ENCODE data around the gene SLC25A29. TPM values are rescaled to one million over a fixed set of nuclear protein-coding genes. Genes with fewer than 3 reads are reported as not detected.

SLC25A29 gene
- polyA plus RNA-seq, 1 donor (not counting 4 experiments of a cell fraction or from before 2014, with no cell fraction given) = 16.3 TPM

DNA sequence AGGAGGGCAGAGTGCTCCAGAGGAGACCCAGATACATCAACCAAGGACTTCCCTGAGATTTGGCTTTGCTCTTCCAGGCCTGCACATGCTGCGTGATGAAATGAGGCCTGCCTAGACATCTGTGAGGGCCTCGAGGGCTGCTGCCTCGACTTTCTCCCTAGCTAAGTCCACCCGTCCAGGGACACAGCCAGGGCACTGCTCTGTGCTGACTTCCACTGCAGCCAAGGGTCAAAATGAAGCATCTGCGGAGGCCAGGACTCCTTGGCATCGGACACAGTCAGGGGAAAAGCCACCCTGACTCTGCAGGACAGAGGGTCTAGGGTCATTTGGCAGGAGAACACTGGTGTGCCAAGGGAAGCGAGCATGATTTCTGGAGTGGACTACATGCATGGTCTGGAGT, 27.6 kb upstream of the SLC25A29 start:
- Histone ChIP-seq H3K4me3 (ENCODE audit: control insufficient read depth in 2 of 3, extremely low read depth in 1 of 3, insufficient read depth in 2 of 3, low read depth in 1 of 3, low read length in 3 of 3) (no peak overlapping the region), H3K9ac (ENCODE audit: control insufficient read depth, extremely low read depth, insufficient read depth, low read length) (no peak overlapping the region), H3K9me1 (ENCODE audit: control insufficient read depth, extremely low read depth, insufficient read depth, low read length) (no peaks in the 10 kb centered on the region), H3K27me3 (ENCODE audit: control insufficient read depth, extremely low read depth, insufficient read depth, low read length) (no peaks in the 10 kb centered on the region), H3K27ac (ENCODE audit: control insufficient read depth, insufficient read depth, low read length) (no peak overlapping the region), H2AFZ (ENCODE audit: control insufficient read depth, low read length) (no peak overlapping the region), H3K9me3 (ENCODE audit: control insufficient read depth, low read depth, low read length) (no peaks in the 10 kb centered on the region), H3K36me3 (ENCODE audit: control insufficient read depth in 2 of 2, extremely low read depth in 1 of 2, insufficient read depth in 2 of 2, low read length in 2 of 2) (peaks cover 15 to 26% of the 10 kb centered on the region in 2 experiments), H3K79me2 (ENCODE audit: control insufficient read depth, insufficient read depth, low read length) (no peaks in the 10 kb centered on the region), H3K4me2 (ENCODE audit: control insufficient read depth, extremely low read depth, insufficient read depth, low read depth, low read length) (no peak overlapping the region), H3K4me1 (ENCODE audit: control insufficient read depth, extremely low read depth, insufficient read depth, low read length) (no peaks in the 10 kb centered on the region), H4K20me1 (ENCODE audit: control insufficient read depth, extremely low read depth, insufficient read depth, low read length) (no peaks in the 10 kb centered on the region)
- DNase-seq (ENCODE audit: low read depth, low spot score) (no peak), FAIRE-seq (no peak)
- no peak for TF ChIP-seq EZH2 (IDR thresholded peaks at IDR 0.05; ENCODE audit: low read length)
- TF ChIP-seq, protein P1, sequence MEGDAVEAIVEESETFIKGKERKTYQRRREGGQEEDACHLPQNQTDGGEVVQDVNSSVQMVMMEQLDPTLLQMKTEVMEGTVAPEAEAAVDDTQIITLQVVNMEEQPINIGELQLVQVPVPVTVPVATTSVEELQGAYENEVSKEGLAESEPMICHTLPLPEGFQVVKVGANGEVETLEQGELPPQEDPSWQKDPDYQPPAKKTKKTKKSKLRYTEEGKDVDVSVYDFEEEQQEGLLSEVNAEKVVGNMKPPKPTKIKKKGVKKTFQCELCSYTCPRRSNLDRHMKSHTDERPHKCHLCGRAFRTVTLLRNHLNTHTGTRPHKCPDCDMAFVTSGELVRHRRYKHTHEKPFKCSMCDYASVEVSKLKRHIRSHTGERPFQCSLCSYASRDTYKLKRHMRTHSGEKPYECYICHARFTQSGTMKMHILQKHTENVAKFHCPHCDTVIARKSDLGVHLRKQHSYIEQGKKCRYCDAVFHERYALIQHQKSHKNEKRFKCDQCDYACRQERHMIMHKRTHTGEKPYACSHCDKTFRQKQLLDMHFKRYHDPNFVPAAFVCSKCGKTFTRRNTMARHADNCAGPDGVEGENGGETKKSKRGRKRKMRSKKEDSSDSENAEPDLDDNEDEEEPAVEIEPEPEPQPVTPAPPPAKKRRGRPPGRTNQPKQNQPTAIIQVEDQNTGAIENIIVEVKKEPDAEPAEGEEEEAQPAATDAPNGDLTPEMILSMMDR (optimal IDR thresholded peaks at IDR 0.05 in 1 of 3, IDR thresholded peaks at IDR 0.05 in 1 of 3, conservative IDR thresholded peaks at IDR 0.05 in 1 of 3; ENCODE audit: extremely low read depth in 1 of 3, insufficient read depth in 2 of 3, low read length in 3 of 3) = no peak
- dilution Hi-C loops (cut with MboI; ENCODE audit: extremely low pct_ligation_motif_present, low sequenced_read_pairs) = no loop called here

DNA sequence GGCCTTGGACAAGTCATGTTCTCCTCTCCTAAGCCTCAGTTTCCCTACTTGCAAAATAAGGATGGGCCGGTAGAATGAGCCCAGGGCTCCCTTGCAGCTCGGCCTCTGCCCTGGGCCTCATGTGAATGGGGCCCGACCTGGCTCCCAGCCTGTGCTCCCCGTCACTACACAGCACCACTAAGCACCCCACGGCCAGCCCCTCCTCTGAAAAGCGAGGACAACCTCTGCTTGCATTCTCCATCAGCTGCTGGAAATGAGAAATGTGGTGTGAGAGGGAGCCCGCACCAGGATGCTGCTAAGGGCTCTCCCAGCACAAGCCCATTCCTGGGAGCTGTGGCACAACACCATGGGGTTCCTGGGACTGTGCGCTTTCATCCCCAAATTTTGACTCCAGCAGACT, 27.1 kb upstream of the SLC25A29 start:
- Histone ChIP-seq H3K36me3 (ENCODE audit: control insufficient read depth in 2 of 2, extremely low read depth in 1 of 2, insufficient read depth in 2 of 2, low read length in 2 of 2) (peaks cover 15 to 26% of the 10 kb centered on the region in 2 experiments), H4K20me1 (ENCODE audit: control insufficient read depth, extremely low read depth, insufficient read depth, low read length) (no peaks in the 10 kb centered on the region), H3K27me3 (ENCODE audit: control insufficient read depth, extremely low read depth, insufficient read depth, low read length) (no peaks in the 10 kb centered on the region), H3K79me2 (ENCODE audit: control insufficient read depth, insufficient read depth, low read length) (no peaks in the 10 kb centered on the region), H3K27ac (ENCODE audit: control insufficient read depth, insufficient read depth, low read length) (no peak overlapping the region), H3K9me1 (ENCODE audit: control insufficient read depth, extremely low read depth, insufficient read depth, low read length) (no peaks in the 10 kb centered on the region), H2AFZ (ENCODE audit: control insufficient read depth, low read length) (no peak overlapping the region), H3K4me1 (ENCODE audit: control insufficient read depth, extremely low read depth, insufficient read depth, low read length) (no peaks in the 10 kb centered on the region), H3K9me3 (ENCODE audit: control insufficient read depth, low read depth, low read length) (no peaks in the 10 kb centered on the region), H3K4me3 (ENCODE audit: control insufficient read depth in 2 of 3, extremely low read depth in 1 of 3, insufficient read depth in 2 of 3, low read depth in 1 of 3, low read length in 3 of 3) (no peak overlapping the region), H3K9ac (ENCODE audit: control insufficient read depth, extremely low read depth, insufficient read depth, low read length) (no peak overlapping the region), H3K4me2 (ENCODE audit: control insufficient read depth, extremely low read depth, insufficient read depth, low read depth, low read length) (no peak overlapping the region)
- FAIRE-seq (no peak), DNase-seq (ENCODE audit: low read depth, low spot score) (no peak)
- dilution Hi-C loops (cut with MboI; ENCODE audit: extremely low pct_ligation_motif_present, low sequenced_read_pairs) = no loop called here
- TF ChIP-seq, protein P1 (optimal IDR thresholded peaks at IDR 0.05 in 1 of 3, IDR thresholded peaks at IDR 0.05 in 1 of 3, conservative IDR thresholded peaks at IDR 0.05 in 1 of 3; ENCODE audit: extremely low read depth in 1 of 3, insufficient read depth in 2 of 3, low read length in 3 of 3) = no peak
- TF ChIP-seq EZH2 (IDR thresholded peaks at IDR 0.05; ENCODE audit: low read length) = no peak
